Activated CD4-positive, alpha-beta T cell treated with anti-CD3 and anti-CD28 coated beads, Interleukin-2, amount 10 ng/mL, durations not matched to agents 24 days and 14 days (primary cell): ENCODE measurements around the gene IDH2. TPM values are rescaled to one million over a fixed set of nuclear protein-coding genes. Genes with fewer than 3 reads are reported as not detected.

Source experiments
- DNase-seq: peaks from one replicate; pipeline ENCODE4 v3.0.0; 2022
- H3K27ac Mint-ChIP-seq: one replicate; pipeline ENCODE4 v1.8.0; 2022; ENCODE audit warnings: mild to moderate bottlenecking, mixed read lengths
- H3K27me3 Mint-ChIP-seq: one replicate; pipeline ENCODE4 v1.8.0; 2022; ENCODE audit warnings: mixed read lengths
- H3K36me3 Mint-ChIP-seq: one replicate; pipeline ENCODE4 v1.8.0; 2022; ENCODE audit warnings: low read depth, mild to moderate bottlenecking, mixed read lengths
- H3K4me1 Mint-ChIP-seq: one replicate; pipeline ENCODE4 v1.8.0; 2021; ENCODE audit warnings: mixed read lengths
- H3K4me3 Mint-ChIP-seq: one replicate; pipeline ENCODE4 v1.8.0; 2022; ENCODE audit warnings: mild to moderate bottlenecking, moderate library complexity, mixed read lengths
- H3K9me3 Mint-ChIP-seq: one replicate; pipeline ENCODE4 v1.8.0; 2021; ENCODE audit warnings: mixed read lengths
- intact Hi-C: fragments of 100-400 bp; cut with micrococcal nuclease; formaldehyde crosslinking; loops from one replicate; pipeline ENCODE4 v1.15.1; 2023
- total RNA-seq: library from RNA; stranded (reverse); gene quantifications from 2 replicates; pipeline ENCODE4 v1.2.3, GENCODE V29; 2022

Gene IDH2
- total RNA-seq, 1 donor from 2014 or later: 119 TPM

DNA sequence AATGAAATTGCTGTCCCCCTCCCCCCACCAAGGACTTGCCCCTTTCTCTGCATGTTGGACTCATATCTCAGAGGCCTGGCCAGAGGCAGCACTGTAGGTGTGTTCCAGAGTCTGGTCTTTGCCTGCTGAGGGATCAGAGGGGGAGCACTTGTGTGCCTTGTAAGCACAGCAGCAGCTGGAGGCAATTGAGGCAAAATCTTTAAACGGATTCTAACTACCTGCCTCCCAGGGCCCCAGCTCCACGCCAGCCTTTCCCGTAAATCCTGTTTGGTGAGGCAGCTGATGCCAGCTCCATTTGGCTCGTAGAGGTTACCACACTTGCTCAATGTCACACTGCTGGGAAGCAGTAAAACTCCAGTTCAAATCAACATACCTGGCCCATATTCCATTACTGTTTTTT is 2.3 kb upstream of the IDH2 start:
- DNase-seq: no peak
- Mint-ChIP-seq H3K36me3 (peaks cover 3% of the 10 kb centered on the region), H3K27me3 (peaks cover 12% of the 10 kb centered on the region), H3K4me1 (peaks cover 34% of the 10 kb centered on the region), H3K4me3 (no peak overlapping the region), H3K27ac (no peak overlapping the region), H3K9me3 (no peaks in the 10 kb centered on the region)
- intact Hi-C loops: no loop called here

- Mint-ChIP-seq H3K36me3 (peaks cover 8% of the 10 kb centered on the region), H3K9me3 (no peaks in the 10 kb centered on the region), H3K4me1 (peaks cover 41% of the 10 kb centered on the region), H3K4me3 (peak overlapping the region; percentile 78), H3K27me3 (peaks cover 12% of the 10 kb centered on the region), H3K27ac (no peak overlapping the region)
- intact Hi-C loops: no loop called here
- no peak for DNase-seq
These were observed 1.5 kb upstream of the IDH2 start for GRCh38 chr15:90103701-90104329.

- H3K4me1 Mint-ChIP-seq: peaks cover 61% of the 10 kb centered on the region
- DNase-seq: peak; percentile 83
- peak overlapping the region; percentile 98 for H3K27ac Mint-ChIP-seq
- intact Hi-C loops: no loop called here
- peaks cover 10% of the 10 kb centered on the region for H3K36me3 Mint-ChIP-seq
- H3K9me3 Mint-ChIP-seq: no peaks in the 10 kb centered on the region
- peaks cover 8% of the 10 kb centered on the region for H3K27me3 Mint-ChIP-seq
- H3K4me3 Mint-ChIP-seq: peak overlapping the region; percentile 86
These were observed 919 bp downstream of the IDH2 start for GRCh38 chr15:90101130-90101968.

- DNase-seq: peak; percentile 74
- H3K27me3 Mint-ChIP-seq: peaks cover 8% of the 10 kb centered on the region
- H3K4me1 Mint-ChIP-seq: peaks cover 70% of the 10 kb centered on the region
- peaks cover 19% of the 10 kb centered on the region for H3K36me3 Mint-ChIP-seq
- peak overlapping the region; percentile 98 for H3K27ac Mint-ChIP-seq
- peak overlapping the region; percentile 86 for H3K4me3 Mint-ChIP-seq
- intact Hi-C loops: loop anchor here (2.0 to 5.0 kb wide), 4 partner anchors 42 to 132 kb away; partner anchors contain the start of genes CIB1 and GDPGP1
- H3K9me3 Mint-ChIP-seq: no peaks in the 10 kb centered on the region
These were observed 2.1 kb downstream of the IDH2 start for GRCh38 chr15:90099868-90100831.

GRCh38 chr15:90099072-90099867 is 3.0 kb downstream of the IDH2 start:
- intact Hi-C loops: loop anchor here (2.0 to 5.0 kb wide), 4 partner anchors 42 to 133 kb away; partner anchors contain the start of genes CIB1 and GDPGP1
- Mint-ChIP-seq H3K27ac (peak overlapping the region; percentile 98), H3K9me3 (no peaks in the 10 kb centered on the region), H3K4me1 (peaks cover 77% of the 10 kb centered on the region), H3K27me3 (peaks cover 4% of the 10 kb centered on the region), H3K36me3 (peaks cover 21% of the 10 kb centered on the region), H3K4me3 (peak overlapping the region; percentile 86)
- peak; percentile 88 for DNase-seq

DNA sequence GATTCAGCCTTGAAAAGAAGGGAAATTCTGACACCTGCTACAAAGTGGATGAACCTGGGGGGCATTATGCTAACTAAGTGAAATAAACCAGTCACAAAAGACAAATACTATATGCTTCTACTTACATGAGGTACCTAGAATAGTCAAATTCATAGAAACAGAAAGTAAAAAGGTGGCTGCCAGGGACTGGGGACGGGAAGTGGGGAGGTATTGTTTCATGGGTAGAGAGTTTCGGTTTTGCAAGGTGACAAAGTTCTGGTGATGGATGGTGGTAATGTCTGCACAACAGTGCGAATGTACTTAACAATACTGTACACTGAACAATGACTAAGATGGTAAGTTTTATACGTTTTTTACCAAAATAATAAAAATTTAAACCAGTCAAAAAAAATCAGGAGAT is 4.8 kb downstream of the IDH2 start:
- peak overlapping the region; percentile 98 for H3K27ac Mint-ChIP-seq
- intact Hi-C loops: loop anchor here (2.0 to 5.0 kb wide), 4 partner anchors 40 to 205 kb away; partner anchors contain the start of genes AP3S2, CIB1 and GDPGP1
- no peaks in the 10 kb centered on the region for H3K9me3 Mint-ChIP-seq
- peak overlapping the region; percentile 86 for H3K4me3 Mint-ChIP-seq
- H3K36me3 Mint-ChIP-seq: peaks cover 27% of the 10 kb centered on the region
- peaks cover 75% of the 10 kb centered on the region for H3K4me1 Mint-ChIP-seq
- DNase-seq: peak; percentile 92
- H3K27me3 Mint-ChIP-seq: no peaks in the 10 kb centered on the region

DNA sequence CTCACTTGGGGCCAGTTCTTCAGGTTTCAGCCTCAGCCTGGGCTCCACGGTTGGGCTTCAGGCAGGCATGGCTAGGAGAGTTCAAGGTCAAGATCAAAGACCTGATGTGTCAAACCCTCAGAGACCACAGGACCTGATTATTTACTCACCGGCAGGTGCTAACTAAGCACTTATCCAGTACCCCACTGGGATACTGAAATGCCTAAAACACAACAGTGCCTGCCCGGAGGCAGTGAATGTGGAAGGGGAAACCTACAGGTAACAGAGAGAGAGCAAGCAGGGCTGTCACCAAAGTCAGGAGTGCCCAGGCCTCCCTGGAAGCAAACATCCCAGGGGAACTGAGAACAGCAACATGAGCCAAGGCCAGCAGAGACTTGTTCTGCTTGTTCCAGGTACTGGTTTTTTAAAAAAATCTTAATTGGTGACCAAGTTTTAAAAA is 6.7 kb downstream of the IDH2 start:
- intact Hi-C loops: loop anchor here (5.0 kb wide), 3 partner anchors 38 to 137 kb away; partner anchors contain the start of genes CIB1 and GDPGP1
- peaks cover 68% of the 10 kb centered on the region for H3K4me1 Mint-ChIP-seq
- peaks cover 31% of the 10 kb centered on the region for H3K36me3 Mint-ChIP-seq
- peak overlapping the region; percentile 60 for H3K4me3 Mint-ChIP-seq
- no peaks in the 10 kb centered on the region for H3K27me3 Mint-ChIP-seq
- H3K27ac Mint-ChIP-seq: peak overlapping the region; percentile 85
- no peaks in the 10 kb centered on the region for H3K9me3 Mint-ChIP-seq
- peak; percentile 71 for DNase-seq

DNA sequence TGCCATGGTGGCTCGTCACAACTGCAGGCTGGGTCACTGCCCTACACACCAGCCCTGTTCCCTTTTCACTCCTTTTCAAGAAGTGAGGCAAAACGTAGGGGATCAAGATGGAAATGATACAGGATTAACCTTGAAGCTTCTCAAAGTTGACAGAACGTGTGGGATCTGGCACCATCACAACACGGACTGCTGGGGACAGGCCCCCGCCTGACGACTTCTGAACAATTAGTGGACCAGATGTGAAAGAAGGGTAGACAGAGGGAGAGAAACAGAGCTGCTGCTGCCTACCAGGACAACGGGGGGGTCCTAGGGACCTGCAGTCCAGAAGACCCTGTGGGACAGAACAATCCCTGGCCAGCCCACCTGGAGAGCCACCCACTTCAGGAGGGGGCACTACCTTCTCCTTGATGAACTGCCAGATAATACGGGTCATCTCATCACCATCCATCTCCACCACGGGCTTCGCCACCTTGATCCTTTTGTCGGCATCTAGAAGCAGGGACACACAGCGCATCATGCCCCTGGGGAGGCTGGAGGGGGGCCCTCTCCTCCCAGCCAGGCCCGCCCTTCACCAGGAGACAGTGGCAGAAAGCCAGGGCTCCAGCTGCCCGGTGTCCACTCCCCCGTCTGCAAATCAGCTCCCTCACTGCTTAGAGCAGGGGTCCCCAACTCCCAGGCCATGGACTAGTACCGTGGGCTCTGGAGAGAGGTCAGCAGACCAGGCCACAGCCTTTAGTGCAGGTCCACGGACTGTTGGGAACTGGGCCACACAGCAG is 10.9 kb downstream of the IDH2 start:
- DNase-seq: no peak
- peak overlapping the region; percentile 28 for H3K27ac Mint-ChIP-seq
- H3K4me3 Mint-ChIP-seq: no peak overlapping the region

DNA sequence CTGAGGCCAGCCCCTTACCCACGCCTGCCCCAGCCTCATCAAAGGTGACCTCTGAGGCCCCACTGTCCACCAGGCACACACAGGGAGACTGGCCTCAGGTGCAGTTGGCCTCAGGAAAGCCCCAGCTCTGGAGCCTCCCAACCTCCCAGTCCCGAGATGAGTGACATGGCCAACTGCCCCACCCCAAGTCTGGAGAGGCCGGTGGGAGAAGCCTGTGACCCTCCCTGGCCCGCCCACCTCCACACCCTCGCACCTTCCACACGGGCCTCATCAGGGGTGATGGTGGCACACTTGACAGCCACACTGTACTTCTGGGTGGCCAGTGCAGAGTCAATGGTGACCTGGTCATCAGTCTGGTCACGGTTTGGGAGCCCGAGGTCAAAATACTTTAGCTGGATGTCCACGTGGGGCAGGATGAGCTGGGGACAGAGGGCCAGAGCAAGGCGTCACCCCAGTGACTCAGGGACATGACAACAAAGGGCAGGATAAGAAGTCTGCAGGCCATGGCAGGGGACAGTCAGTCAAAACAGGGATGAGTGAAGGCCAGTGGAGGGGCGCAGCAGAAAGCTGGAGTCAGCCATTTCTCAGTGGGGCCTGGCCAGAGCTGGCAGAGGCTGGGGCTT is 11.9 kb downstream of the IDH2 start:
- H3K27me3 Mint-ChIP-seq: no peaks in the 10 kb centered on the region
- H3K9me3 Mint-ChIP-seq: no peaks in the 10 kb centered on the region
- peaks cover 28% of the 10 kb centered on the region for H3K4me1 Mint-ChIP-seq
- peaks cover 55% of the 10 kb centered on the region for H3K36me3 Mint-ChIP-seq
- no peak overlapping the region for H3K27ac Mint-ChIP-seq
- intact Hi-C loops: no loop called here
- DNase-seq: no peak
- H3K4me3 Mint-ChIP-seq: no peak overlapping the region

More for the DNA sequence above, 10.9 kb downstream of the IDH2 start:
- Mint-ChIP-seq H3K27me3 (no peaks in the 10 kb centered on the region), H3K9me3 (no peaks in the 10 kb centered on the region), H3K4me1 (peaks cover 35% of the 10 kb centered on the region), H3K36me3 (peaks cover 57% of the 10 kb centered on the region)
- intact Hi-C loops: no loop called here

DNA sequence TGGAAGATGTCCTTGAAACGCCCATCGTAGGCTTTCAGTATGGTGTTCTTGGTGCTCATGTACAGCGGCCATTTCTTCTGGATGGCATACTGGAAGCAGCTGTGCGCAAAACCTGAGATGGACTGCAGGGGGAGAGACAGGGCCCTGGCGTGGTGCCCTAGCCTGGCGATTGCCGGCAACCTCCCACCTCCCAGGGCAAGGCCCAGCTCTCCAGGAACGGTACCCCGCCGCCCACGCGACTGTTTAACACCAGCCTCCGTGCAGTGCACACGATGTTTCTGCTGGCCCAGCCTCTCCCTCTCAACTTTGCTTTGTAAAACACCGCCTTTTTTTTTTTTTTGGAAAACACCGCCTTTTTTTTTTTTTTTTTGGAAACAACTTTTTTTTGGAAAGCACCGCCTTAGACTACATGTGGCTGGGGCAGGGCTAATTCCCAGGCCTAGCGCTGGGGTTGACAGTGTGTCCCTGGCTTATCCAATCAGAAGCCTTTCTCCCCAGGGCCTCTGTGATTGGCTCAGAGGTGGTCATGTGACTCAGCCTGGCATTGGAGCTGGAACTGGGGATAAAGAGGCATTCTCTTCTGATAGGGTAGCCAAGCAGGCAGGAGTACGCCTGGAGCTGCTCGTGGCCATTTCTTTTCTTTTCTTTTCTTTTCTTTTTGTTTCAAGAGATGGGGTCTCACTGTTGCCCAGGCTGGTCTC is 14.7 kb downstream of the IDH2 start:
- Mint-ChIP-seq H3K4me3 (no peak overlapping the region), H3K27me3 (no peaks in the 10 kb centered on the region), H3K36me3 (peaks cover 59% of the 10 kb centered on the region), H3K9me3 (no peaks in the 10 kb centered on the region), H3K27ac (no peak overlapping the region), H3K4me1 (peaks cover 11% of the 10 kb centered on the region)
- intact Hi-C loops: loop anchor here (1.0 to 5.0 kb wide), 3 partner anchors 80 to 347 kb away; no protein-coding TSS in a partner anchor
- DNase-seq: peak; percentile 75

DNA sequence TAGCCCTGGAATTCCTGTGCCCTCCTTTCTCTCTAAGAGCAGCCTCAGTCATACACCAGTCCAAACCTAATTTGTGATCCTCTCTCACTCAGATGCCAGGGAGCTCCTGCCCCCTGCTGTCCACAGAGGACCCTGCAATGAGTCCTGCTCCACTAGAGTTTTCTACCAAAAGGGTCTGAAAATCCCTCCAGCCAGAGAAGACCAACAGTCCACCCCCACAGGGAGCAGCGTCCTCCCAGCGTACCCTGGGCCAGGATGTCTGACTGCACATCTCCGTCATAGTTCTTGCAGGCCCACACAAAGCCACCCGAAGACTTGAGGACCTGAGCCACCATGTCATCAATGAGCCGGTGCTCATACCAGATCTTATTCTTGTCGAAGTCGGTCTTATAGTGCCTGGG is 15.4 kb downstream of the IDH2 start:
- Mint-ChIP-seq H3K27me3 (no peaks in the 10 kb centered on the region), H3K4me3 (no peak overlapping the region), H3K27ac (peak overlapping the region; percentile 51), H3K4me1 (peaks cover 8% of the 10 kb centered on the region), H3K36me3 (peaks cover 60% of the 10 kb centered on the region), H3K9me3 (no peaks in the 10 kb centered on the region)
- DNase-seq: peak; percentile 86
- intact Hi-C loops: loop anchor here (1.0 to 5.0 kb wide), 3 partner anchors 80 to 346 kb away; no protein-coding TSS in a partner anchor
